ENCODE results near the gene ZNF384. TPM values are rescaled to one million over a fixed set of nuclear protein-coding genes. Genes with fewer than 3 reads are reported as not detected.

Gene ZNF384
- total RNA-seq, 1 experiment from 2014 or later: 63.8 TPM

DNA sequence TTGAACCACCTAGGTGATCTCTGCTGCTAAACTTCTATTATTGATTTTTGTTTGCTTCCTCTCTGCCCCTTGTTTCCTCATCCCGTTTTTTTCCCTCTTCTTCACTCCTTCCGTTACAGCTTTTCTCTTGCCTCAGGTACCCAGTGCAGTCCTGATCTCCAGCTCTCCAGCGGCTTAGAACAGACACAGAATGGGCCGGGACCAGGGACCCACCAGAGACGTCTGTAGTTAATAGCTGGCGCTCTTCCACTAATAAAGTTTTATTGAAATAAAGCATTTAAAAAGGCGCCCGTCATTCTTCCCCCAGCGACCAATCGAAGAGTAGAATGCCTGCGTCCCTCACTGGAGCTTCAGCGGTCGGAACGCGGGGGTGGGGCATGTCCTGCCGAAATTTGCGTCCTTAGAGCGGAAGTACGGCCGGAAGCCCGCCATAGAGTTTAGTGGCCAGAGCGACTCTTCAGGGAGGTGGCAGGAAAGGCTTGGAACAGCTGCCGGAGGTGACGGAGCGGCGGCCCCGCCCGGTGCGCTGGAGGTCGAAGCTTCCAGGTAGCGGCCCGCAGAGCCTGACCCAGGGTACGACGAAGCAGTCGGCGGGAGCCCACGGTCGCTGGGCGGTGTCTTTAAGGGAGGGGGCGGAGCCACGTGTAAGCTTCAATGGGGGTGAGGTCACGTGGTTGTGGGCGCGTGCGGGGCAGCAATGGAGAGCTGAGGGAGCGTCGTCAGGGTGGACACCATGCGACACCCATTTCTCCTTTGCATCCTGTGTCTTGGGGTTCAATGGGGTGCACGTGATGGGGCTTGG, 34.6 kb upstream of the ZNF384 start, which contains the start of gene COPS7A (continued):
- TF ChIP-seq ARID4B (CRISPR knock-in tag; IDR thresholded peaks at IDR 0.05; ENCODE audit: borderline replicate concordance) (peak; percentile 95), SP1 (CRISPR knock-in tag; conservative IDR thresholded peaks at IDR 0.05) (peak; percentile 95), HMGA2 (CRISPR knock-in tag; IDR thresholded peaks at IDR 0.05) (no peak), JUN (CRISPR knock-in tag; IDR thresholded peaks at IDR 0.05) (peak; percentile 92; the same call in 1 of the 2 replicates), FOXJ3 (CRISPR knock-in tag; IDR thresholded peaks at IDR 0.05; ENCODE audit: borderline replicate concordance) (no peak), ATF1 (CRISPR knock-in tag; IDR thresholded peaks at IDR 0.05) (peak; percentile 94), IRF2 (CRISPR knock-in tag; IDR thresholded peaks at IDR 0.05; ENCODE audit: borderline replicate concordance, low read depth) (peak; percentile 89), CREB1 (CRISPR knock-in tag; IDR thresholded peaks at IDR 0.05) (peak; percentile 87), ZBTB43 (CRISPR knock-in tag; IDR thresholded peaks at IDR 0.05) (peak; percentile 93), NFATC4 (CRISPR knock-in tag; IDR thresholded peaks at IDR 0.05) (no peak), ZNF396 (CRISPR knock-in tag; IDR thresholded peaks at IDR 0.05; ENCODE audit: borderline replicate concordance) (no peak), ATF6 (CRISPR knock-in tag; IDR thresholded peaks at IDR 0.05) (peak; percentile 71; the same call in 1 of the 2 replicates), SOX15 (CRISPR knock-in tag; IDR thresholded peaks at IDR 0.05) (no peak), TCF7 (CRISPR knock-in tag; IDR thresholded peaks at IDR 0.05; ENCODE audit: low read depth) (peak; percentile 95), RORB (CRISPR knock-in tag; IDR thresholded peaks at IDR 0.05) (no peak), USF2 (CRISPR knock-in tag; IDR thresholded peaks at IDR 0.05) (peak; percentile 95), PREB (CRISPR knock-in tag; IDR thresholded peaks at IDR 0.05; ENCODE audit: borderline replicate concordance) (peak; percentile 70; the same call in 1 of the 2 replicates), ZNF219 (CRISPR knock-in tag; IDR thresholded peaks at IDR 0.05; ENCODE audit: borderline replicate concordance) (0 out of 2 replicates have a peak, but pooled peaks have one; percentile 73), ZNF671 (CRISPR knock-in tag; IDR thresholded peaks at IDR 0.05) (no peak), MXD4 (CRISPR knock-in tag; IDR thresholded peaks at IDR 0.05; ENCODE audit: borderline replicate concordance) (no peak)
- TF ChIP-seq, protein P1, sequence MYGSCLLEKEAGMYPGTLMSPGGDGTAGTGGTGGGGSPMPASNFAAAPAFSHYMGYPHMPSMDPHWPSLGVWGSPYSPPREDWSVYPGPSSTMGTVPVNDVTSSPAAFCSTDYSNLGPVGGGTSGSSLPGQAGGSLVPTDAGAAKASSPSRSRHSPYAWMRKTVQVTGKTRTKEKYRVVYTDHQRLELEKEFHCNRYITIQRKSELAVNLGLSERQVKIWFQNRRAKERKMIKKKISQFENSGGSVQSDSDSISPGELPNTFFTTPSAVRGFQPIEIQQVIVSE (CRISPR knock-in tag; IDR thresholded peaks at IDR 0.05; ENCODE audit: borderline replicate concordance): no peak
- TF ChIP-seq, protein P2, sequence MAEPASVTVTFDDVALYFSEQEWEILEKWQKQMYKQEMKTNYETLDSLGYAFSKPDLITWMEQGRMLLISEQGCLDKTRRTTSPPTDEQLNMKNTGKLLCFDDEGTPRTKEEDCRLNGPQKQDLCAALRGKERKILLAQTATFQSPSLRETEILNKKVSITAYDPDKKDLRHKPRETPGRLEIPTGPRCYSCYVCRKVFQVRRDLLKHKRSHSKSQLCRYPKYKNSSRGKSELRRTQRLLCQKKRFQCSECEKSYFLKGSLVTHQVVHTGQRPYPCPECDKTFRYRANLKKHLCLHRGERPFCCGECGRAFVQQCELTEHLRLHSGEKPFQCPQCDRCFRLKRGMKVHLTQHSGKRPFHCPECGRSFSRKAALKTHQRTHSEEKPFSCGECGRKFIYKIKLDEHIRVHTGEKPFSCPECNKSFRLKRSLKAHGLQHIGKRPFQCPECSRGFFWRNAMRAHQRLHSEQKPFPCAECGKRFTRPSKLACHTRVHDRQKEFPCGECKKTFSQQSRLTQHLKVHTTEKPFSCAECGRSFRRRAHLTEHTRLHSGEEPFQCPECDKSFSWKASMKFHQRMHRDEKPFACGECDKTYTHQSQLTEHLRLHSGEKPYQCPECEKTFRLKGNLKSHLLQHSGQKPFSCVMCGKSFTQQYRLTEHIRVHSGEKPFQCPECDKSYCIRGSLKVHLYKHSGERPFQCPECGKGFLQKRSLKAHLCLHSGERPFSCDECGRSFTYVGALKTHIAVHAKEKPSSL (CRISPR knock-in tag; conservative IDR thresholded peaks at IDR 0.05): no peak
- TF ChIP-seq, protein P3, sequence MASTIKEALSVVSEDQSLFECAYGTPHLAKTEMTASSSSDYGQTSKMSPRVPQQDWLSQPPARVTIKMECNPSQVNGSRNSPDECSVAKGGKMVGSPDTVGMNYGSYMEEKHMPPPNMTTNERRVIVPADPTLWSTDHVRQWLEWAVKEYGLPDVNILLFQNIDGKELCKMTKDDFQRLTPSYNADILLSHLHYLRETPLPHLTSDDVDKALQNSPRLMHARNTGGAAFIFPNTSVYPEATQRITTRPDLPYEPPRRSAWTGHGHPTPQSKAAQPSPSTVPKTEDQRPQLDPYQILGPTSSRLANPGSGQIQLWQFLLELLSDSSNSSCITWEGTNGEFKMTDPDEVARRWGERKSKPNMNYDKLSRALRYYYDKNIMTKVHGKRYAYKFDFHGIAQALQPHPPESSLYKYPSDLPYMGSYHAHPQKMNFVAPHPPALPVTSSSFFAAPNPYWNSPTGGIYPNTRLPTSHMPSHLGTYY (CRISPR knock-in tag; IDR thresholded peaks at IDR 0.05): no peak
- TF ChIP-seq, protein P4, sequence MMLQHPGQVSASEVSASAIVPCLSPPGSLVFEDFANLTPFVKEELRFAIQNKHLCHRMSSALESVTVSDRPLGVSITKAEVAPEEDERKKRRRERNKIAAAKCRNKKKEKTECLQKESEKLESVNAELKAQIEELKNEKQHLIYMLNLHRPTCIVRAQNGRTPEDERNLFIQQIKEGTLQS (CRISPR knock-in tag; conservative IDR thresholded peaks at IDR 0.05): peak; percentile 93
